HepG2 (cell line): ENCODE data around the gene REPIN1. TPM values are rescaled to one million over a fixed set of nuclear protein-coding genes. Genes with fewer than 3 reads are reported as not detected.

Source experiments
- ARHGAP35 ChIP-seq: sonication (generic); formaldehyde crosslinking; IDR thresholded peaks from 2 replicates; pipeline ENCODE4 v1.9.0; 2022; ENCODE audit warnings: mild to moderate bottlenecking, inconsistent platforms, moderate library complexity, missing genetic modification reagents, borderline replicate concordance
- ARNTL ChIP-seq: sonication (generic); formaldehyde crosslinking; IDR thresholded peaks from 2 replicates; pipeline ENCODE4 v1.4.0; 2020; ENCODE audit warnings: mild to moderate bottlenecking, missing genetic modification reagents
- ATF1 ChIP-seq: IDR thresholded peaks from 2 replicates; pipeline ENCODE4 v1.6.1; 2016; ENCODE audit warnings: mild to moderate bottlenecking, control low read depth
- DNMT3B ChIP-seq: conservative IDR thresholded peaks from 2 replicates; pipeline ENCODE4 v1.6.1; 2016; ENCODE audit warnings: missing biosample characterization, control low read depth
- FOXA1 ChIP-seq, 2 experiments: fragments of 450-650 bp in 1 of 2; sonication (generic) in 1 of 2; formaldehyde crosslinking in 1 of 2; IDR thresholded peaks; 2 replicates each; pipeline versions ENCODE4 v1.4.0 to v1.6.1; 2016 to 2020; ENCODE audit warnings: missing genetic modification reagents in 1 of 2
- FOXA3 ChIP-seq: IDR thresholded peaks from 2 replicates; pipeline ENCODE4 v1.6.1; 2016; ENCODE audit warnings: missing genetic modification reagents, missing compliant biosample characterization
- HDAC1 ChIP-seq: sonication (generic); formaldehyde crosslinking; IDR thresholded peaks from 2 replicates; pipeline ENCODE4 v1.5.1; 2020; ENCODE audit warnings: mild to moderate bottlenecking, missing genetic modification reagents
- HMG20B ChIP-seq: conservative IDR thresholded peaks from 2 replicates; pipeline ENCODE4 v1.6.1; 2016; ENCODE audit warnings: missing genetic modification reagents, missing compliant biosample characterization
- HNRNPLL ChIP-seq: fragments of 200-400 bp; formaldehyde crosslinking; IDR thresholded peaks from 2 replicates; pipeline ENCODE4 v1.6.1; 2017; ENCODE audit warnings: mild to moderate bottlenecking, low read depth, low read length; ENCODE audit not compliant: poor library complexity, severe bottlenecking
- HOXA7 ChIP-seq: sonication (generic); formaldehyde crosslinking; IDR thresholded peaks from 2 replicates; pipeline ENCODE4 v1.8.1; 2022; ENCODE audit warnings: mild to moderate bottlenecking, missing genetic modification reagents, moderate library complexity
- HOXD1 ChIP-seq: sonication (generic); formaldehyde crosslinking; IDR thresholded peaks from 2 replicates; pipeline ENCODE4 v1.5.0; 2020; ENCODE audit warnings: missing genetic modification reagents
- KDM2A ChIP-seq: sonication (generic); formaldehyde crosslinking; IDR thresholded peaks from 2 replicates; pipeline ENCODE4 v1.4.0; 2020; ENCODE audit warnings: low read depth, missing genetic modification reagents, borderline replicate concordance
- MIXL1 ChIP-seq: IDR thresholded peaks from 2 replicates; pipeline ENCODE4 v1.6.1; 2016
- NFATC3 ChIP-seq: sonication (generic); formaldehyde crosslinking; IDR thresholded peaks from 2 replicates; pipeline ENCODE4 v1.5.1; 2020; ENCODE audit warnings: mild to moderate bottlenecking, missing genetic modification reagents
- NR2F1 ChIP-seq, 2 experiments: fragments of 450-650 bp in 1 of 2; formaldehyde crosslinking in 1 of 2; IDR thresholded peaks; 2 replicates each; pipeline versions ENCODE4 v1.5.0 to v1.6.1; 2016 to 2020; ENCODE audit warnings: mild to moderate bottlenecking in 1 of 2, missing compliant biosample characterization in 1 of 2, missing genetic modification reagents in 1 of 2, moderate library complexity in 1 of 2
- NR2F6 ChIP-seq, 2 experiments: IDR thresholded peaks; 2 replicates each; pipeline ENCODE4 v1.6.1; 2016; ENCODE audit warnings: antibody characterized with exemption in 1 of 2, mild to moderate bottlenecking in 1 of 2
- RBFOX2 ChIP-seq: fragments of 200-400 bp; formaldehyde crosslinking; IDR thresholded peaks from 2 replicates; pipeline ENCODE4 v1.6.1; 2017; ENCODE audit warnings: low read depth, mild to moderate bottlenecking, low read length
- TAF1 ChIP-seq: sonication (generic); formaldehyde crosslinking; IDR thresholded peaks from 2 replicates; pipeline ENCODE4 v1.4.0; 2020; ENCODE audit warnings: missing genetic modification reagents
- ZBTB2 ChIP-seq: sonication (generic); formaldehyde crosslinking; IDR thresholded peaks from 2 replicates; pipeline ENCODE4 v1.8.0; 2022; ENCODE audit warnings: low read depth, missing genetic modification reagents
- ZNF572 ChIP-seq: sonication (generic); formaldehyde crosslinking; IDR thresholded peaks from 2 replicates; pipeline ENCODE4 v1.5.1; 2020; ENCODE audit warnings: mild to moderate bottlenecking, missing genetic modification reagents
- ZNF761 ChIP-seq: sonication (generic); formaldehyde crosslinking; conservative IDR thresholded peaks from 2 replicates; pipeline ENCODE4 v1.4.0; 2020; ENCODE audit warnings: mild to moderate bottlenecking, missing genetic modification reagents
- ZNF850 ChIP-seq: sonication (generic); formaldehyde crosslinking; conservative IDR thresholded peaks from 2 replicates; pipeline ENCODE4 v1.9.0; 2021; ENCODE audit warnings: mild to moderate bottlenecking, missing genetic modification reagents
- ZSCAN31 ChIP-seq: sonication (generic); formaldehyde crosslinking; IDR thresholded peaks from 2 replicates; pipeline ENCODE4 v1.5.0; 2020; ENCODE audit warnings: low read depth, mild to moderate bottlenecking, missing genetic modification reagents
- polyA plus RNA-seq, 8 experiments: library from polyadenylated mRNA; depleted of rRNA in 3 of 8; stranded (reverse) in 7 of 8; unstranded in 1 of 8; fragments of >200 nt; fragmentation: Illumina TruSeq in 4 of 8; extraction: Trizol in 4 of 8; gene quantifications; 2 replicates each; pipeline versions ENCODE4 v1.2.1 to v1.2.3, GENCODE V29; 2011 to 2016; ENCODE audit warnings: low read depth in 4 of 8, missing spikeins in 1 of 8, mixed read lengths in 1 of 8; ENCODE audit not compliant: insufficient read depth in 1 of 8
- total RNA-seq, 5 experiments: library from RNA; depleted of rRNA; stranded (reverse); fragments of >200 nt; fragmentation: Illumina TruSeq; extraction: Trizol; gene quantifications; 2 replicates each; pipeline ENCODE4 v1.2.3, GENCODE V29; 2016; ENCODE audit warnings: low read depth in 1 of 5
- TF ChIP-seq, protein P1 (sequence below): sonication (generic); formaldehyde crosslinking; IDR thresholded peaks from 2 replicates; pipeline ENCODE4 v1.4.0; 2020; ENCODE audit warnings: missing genetic modification reagents, mild to moderate bottlenecking, borderline replicate concordance
- TF ChIP-seq, protein P2 (sequence below): IDR thresholded peaks from 2 replicates; pipeline ENCODE4 v1.6.1; 2016; ENCODE audit warnings: mild to moderate bottlenecking, missing biosample characterization, missing genetic modification reagents

REPIN1 gene
- total and polyA plus RNA-seq, 2 of the 13 experiments (the other 11 are each of a cell fraction or from before 2014, with no cell fraction given): 69.9 to 108 TPM

DNA sequence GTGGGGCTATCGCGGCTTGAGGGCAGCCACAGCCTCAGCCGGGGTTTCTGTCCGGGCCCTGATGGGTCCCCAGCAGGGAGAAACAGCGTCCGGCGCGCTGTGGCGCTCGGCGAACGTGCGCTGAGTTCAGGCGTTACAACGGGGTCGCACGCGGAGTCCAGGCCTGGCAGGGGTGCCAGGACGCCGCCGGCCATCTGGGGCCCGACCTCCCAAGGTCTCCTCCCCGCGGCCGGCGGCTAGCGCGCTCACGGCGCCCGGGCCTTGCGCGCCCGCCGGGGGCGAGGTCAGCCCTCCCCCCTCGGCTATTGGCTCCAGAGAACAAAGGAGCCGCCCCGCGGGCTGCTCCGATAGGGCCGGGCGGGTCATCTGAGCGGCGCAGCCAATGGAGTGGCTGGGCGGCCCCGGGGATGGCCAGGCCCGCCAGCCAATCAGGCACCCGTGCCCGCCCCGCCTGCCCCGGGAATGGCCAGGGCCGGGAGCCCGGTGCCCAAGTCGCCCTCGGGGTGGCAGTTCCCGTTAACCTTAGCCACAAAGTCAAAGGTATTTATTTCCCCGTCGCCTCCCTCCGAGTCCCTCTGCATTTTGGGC lies 10.3 kb downstream of the REPIN1 start, which contains the start of gene ZNF775 (continued):
- TF ChIP-seq HMG20B (CRISPR knock-in tag): no peak; the same call in 1 of the 2 replicates
- TF ChIP-seq HNRNPLL: peak; percentile 91
- no peak for TF ChIP-seq ATF1 (CRISPR knock-in tag)
- peak; percentile 4; the same call in 1 of the 2 replicates for TF ChIP-seq HDAC1 (CRISPR knock-in tag)
- TF ChIP-seq FOXA3 (CRISPR knock-in tag): 0 out of 2 replicates have a peak, but pooled peaks have one; percentile 11
- TF ChIP-seq HOXA7 (CRISPR knock-in tag): no peak
- peak; percentile 48; the same call in 1 of the 2 replicates for TF ChIP-seq ZSCAN31 (CRISPR knock-in tag)
- TF ChIP-seq KDM2A (CRISPR knock-in tag): peak; percentile 14; the same call in 1 of the 2 replicates
- TF ChIP-seq, protein P1, sequence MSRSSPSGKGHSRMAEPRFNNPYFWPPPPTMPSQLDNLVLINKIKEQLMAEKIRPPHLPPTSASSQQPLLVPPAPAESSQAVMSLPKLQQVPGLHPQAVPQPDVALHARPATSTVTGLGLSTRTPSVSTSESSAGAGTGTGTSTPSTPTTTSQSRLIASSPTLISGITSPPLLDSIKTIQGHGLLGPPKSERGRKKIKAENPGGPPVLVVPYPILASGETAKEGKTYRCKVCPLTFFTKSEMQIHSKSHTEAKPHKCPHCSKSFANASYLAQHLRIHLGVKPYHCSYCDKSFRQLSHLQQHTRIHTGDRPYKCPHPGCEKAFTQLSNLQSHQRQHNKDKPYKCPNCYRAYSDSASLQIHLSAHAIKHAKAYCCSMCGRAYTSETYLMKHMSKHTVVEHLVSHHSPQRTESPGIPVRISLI (CRISPR knock-in tag): peak; percentile 17; the same call in 1 of the 2 replicates
- 0 out of 2 replicates have a peak, but pooled peaks have one; percentile 12 for TF ChIP-seq ZNF761 (CRISPR knock-in tag)
- no peak for TF ChIP-seq FOXA1 (IDR thresholded peaks at IDR 0.05)
- 0 out of 2 replicates have a peak, but pooled peaks have one; percentile 37 for TF ChIP-seq FOXA1 (CRISPR knock-in tag; IDR thresholded peaks at IDR 0.05)
- no peak for TF ChIP-seq DNMT3B (CRISPR knock-in tag)
- peak; percentile 68; the same call in 1 of the 2 replicates for TF ChIP-seq ZBTB2 (CRISPR knock-in tag)
- TF ChIP-seq HOXD1 (CRISPR knock-in tag): 0 out of 2 replicates have a peak, but pooled peaks have one; percentile 34
- 0 out of 2 replicates have a peak, but pooled peaks have one; percentile 5 for TF ChIP-seq ZNF572 (CRISPR knock-in tag)
- no peak for TF ChIP-seq ZNF850 (CRISPR knock-in tag)
- TF ChIP-seq NR2F1 (CRISPR knock-in tag; IDR thresholded peaks at IDR 0.05): peak in 1 of 2 experiments; percentile 37; a peak in 2 of 4 replicates
- peak; percentile 17; the same call in 1 of the 2 replicates for TF ChIP-seq ARNTL (CRISPR knock-in tag)
- TF ChIP-seq, protein P2, sequence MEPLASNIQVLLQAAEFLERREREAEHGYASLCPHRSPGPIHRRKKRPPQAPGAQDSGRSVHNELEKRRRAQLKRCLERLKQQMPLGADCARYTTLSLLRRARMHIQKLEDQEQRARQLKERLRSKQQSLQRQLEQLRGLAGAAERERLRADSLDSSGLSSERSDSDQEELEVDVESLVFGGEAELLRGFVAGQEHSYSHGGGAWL (CRISPR knock-in tag): peak; percentile 67
- TF ChIP-seq ARHGAP35 (CRISPR knock-in tag): no peak
- no peak for TF ChIP-seq NFATC3 (CRISPR knock-in tag)
- peak; percentile 99 for TF ChIP-seq RBFOX2
- peak; percentile 77 for TF ChIP-seq TAF1 (CRISPR knock-in tag)
- peak; percentile 34; the same call in 1 of the 2 replicates for TF ChIP-seq MIXL1 (CRISPR knock-in tag)
- TF ChIP-seq NR2F6 (IDR thresholded peaks at IDR 0.05): peak; percentile 11; the same call in 1 of the 2 replicates
- no peak; the same call in 1 of the 2 replicates for TF ChIP-seq NR2F6 (CRISPR knock-in tag; IDR thresholded peaks at IDR 0.05)
